Measurements from ENCODE around the gene OR2V2.

Gene OR2V2

DNA sequence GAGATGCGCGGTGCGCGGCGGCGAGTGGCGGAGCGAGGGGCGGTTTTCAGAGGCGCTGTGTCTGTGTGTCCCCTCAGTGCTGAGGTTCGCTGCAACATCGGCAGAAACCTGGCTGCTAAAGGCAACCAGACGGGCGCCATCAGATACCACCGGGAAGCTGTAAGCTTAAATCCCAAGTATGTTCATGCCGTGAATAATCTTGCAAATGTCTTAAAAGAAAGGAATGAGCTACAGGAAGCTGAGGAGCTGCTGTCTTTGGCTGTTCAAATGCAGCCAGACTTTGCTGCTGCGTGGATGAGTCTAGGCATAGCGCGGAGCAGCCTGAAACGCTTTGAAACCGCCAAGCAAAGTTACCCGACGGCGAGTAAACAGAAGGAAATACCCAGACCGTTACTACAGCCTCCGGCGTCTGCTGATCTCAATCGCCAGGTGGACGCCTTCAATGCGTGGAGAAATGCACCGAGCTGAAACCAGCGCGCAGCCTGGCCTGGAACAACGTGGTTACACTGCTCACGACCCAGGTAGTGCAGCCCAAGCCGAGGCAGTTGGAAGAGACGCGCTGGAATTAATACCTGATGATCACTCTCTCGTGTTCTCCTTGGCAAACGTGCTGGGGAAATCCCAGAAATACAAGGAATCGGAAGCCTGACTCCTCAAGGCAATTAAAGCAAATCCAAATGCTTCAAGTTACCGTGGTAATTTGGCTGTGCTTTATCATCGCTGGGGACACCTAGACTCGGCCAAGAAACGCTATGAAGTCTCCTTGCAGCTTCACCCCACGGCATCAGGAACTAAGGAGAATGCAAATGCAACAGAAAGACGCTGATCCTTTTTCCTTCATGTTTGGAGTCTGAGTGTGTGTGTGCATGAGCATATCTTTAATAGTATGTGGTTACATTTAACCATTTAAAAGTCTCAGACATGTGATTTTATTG lies 32.3 kb upstream of the OR2V2 start:
- peak overlapping the region; percentile 31 for H3K27ac ChIP-seq
- TF ChIP-seq, protein P1, sequence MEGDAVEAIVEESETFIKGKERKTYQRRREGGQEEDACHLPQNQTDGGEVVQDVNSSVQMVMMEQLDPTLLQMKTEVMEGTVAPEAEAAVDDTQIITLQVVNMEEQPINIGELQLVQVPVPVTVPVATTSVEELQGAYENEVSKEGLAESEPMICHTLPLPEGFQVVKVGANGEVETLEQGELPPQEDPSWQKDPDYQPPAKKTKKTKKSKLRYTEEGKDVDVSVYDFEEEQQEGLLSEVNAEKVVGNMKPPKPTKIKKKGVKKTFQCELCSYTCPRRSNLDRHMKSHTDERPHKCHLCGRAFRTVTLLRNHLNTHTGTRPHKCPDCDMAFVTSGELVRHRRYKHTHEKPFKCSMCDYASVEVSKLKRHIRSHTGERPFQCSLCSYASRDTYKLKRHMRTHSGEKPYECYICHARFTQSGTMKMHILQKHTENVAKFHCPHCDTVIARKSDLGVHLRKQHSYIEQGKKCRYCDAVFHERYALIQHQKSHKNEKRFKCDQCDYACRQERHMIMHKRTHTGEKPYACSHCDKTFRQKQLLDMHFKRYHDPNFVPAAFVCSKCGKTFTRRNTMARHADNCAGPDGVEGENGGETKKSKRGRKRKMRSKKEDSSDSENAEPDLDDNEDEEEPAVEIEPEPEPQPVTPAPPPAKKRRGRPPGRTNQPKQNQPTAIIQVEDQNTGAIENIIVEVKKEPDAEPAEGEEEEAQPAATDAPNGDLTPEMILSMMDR (conservative IDR thresholded peaks at IDR 0.05) = no peak; the same call in 1 of the 2 replicates

DNA sequence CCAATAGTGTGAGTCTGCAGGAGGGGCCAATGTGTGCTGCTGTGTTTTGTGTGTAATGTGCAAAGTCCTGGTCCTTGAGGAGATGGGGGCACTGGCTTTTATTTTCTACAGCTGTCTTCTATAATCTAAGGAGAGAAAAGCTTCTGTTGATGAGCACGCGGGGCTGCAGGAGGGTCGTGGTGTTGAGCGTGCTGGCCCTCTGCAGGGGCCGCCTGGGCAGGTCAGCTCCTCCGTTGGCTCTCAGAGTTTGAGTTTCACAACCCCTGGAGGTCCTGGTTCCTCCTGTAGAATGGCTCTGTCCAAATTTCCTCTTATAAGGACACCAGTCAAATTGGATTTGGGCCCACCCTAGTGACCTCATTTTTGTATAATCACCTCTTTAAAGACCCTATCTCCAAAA lies 29.0 kb upstream of the OR2V2 start:
- TF ChIP-seq, protein P1 (conservative IDR thresholded peaks at IDR 0.05) = no peak

DNA sequence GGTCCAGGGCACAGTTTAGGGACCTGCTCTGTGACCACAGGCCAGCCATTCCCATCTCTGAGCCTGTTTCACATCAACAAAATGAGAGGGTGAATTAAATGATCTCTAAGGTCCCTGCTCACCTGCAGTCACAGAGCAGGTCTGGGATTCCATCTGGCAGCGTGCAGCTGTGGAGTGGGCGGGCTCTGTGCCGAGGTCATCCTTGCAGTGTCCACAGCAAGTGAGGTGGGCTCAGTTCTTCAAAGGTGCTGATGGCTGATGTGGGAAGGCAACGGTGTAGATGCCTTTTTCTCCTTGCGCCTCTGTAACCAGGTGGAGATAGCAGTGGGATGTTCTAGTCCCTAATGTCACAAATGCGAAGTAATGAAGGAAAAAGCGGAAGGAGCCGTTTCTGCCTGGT lies 28.3 kb upstream of the OR2V2 start:
- H3K27ac ChIP-seq = no peak overlapping the region
- TF ChIP-seq, protein P1 (conservative IDR thresholded peaks at IDR 0.05) = no peak

More for the DNA sequence above, 29.0 kb upstream of the OR2V2 start:
- H3K27ac ChIP-seq = no peak overlapping the region

DNA sequence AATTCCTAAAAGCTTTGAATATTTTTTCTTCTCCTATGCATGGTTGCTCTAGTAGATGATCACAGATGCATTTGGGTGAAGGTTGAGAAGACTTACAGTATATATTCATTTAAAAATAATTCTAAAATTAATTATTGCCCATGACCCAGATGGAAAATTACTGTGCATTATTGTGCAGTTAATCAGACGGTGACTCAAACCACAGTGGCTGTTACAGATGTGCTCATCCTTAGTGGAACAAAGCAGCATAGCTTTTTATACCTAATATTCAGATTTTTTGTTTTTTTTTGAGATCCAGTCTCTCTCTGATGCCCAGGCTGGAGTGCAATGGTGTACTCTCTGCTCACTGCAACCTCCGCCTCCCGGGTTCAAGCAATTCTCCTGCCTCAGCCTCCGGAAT lies 27.1 kb upstream of the OR2V2 start:
- TF ChIP-seq, protein P1 (conservative IDR thresholded peaks at IDR 0.05) = no peak
- H3K27ac ChIP-seq = no peak overlapping the region

DNA sequence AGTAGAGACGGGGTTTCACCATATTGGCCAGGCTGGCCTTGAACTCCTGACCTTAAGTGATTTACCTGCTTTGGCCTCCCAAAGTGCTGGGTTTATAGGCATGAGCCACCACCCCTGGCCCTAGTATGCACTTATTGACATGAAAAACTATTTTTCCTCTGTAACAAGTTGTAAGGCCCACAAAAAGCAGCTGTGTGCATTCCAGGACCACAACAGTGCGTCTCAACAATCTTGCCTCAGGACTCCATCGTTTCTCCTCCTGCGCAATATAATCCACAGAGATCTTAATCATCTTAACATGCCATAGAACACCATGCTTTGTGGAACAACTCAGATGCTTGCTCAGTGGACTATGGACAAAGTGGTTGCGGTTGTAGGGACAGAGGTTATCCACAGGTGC lies 26.6 kb upstream of the OR2V2 start:
- H3K27ac ChIP-seq = no peak overlapping the region
- TF ChIP-seq, protein P1 (conservative IDR thresholded peaks at IDR 0.05) = no peak

DNA sequence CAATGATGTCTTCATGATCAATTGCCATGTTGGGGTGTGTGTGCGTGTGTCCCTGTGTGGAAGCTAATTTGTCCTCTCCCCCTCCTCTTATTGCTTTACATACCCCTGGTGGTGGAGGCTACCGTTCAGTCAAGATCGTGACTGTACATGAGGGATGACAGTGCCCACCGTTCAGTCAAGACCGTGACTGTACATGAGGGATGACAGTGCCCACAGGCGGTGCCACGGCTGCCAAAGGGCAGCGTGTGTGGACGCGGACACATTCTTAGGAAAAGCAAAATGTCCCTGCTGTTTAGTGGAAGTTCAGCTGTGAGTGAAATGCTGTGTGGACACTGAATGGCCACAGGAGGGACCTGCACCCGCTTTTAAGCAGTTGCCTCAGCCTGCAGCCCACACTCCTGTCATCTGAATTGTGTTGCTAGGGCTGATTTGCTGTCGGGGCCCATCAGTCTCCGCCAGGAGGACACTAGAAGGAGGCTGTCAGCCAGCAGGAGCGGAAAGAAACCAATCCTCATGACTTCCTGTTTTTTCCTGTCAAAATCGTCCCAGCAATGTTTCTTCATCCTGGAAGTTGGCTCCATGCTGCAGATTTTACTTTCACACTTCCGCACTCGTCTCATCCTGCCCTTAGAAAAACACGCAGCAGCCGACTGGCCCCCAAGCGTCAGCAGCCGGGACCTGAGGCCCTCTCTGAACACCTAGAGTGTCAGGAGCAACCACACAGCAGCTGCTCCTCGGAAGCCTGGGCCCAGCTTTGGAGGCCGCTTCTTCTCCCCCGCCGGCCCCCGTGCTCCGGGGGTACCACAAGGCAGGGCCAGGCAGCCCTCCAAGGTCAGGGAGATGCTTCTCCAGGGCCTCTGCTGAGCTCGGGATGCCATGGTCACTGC lies 25.5 kb upstream of the OR2V2 start:
- no peak overlapping the region for H3K27ac ChIP-seq
- TF ChIP-seq, protein P1 (conservative IDR thresholded peaks at IDR 0.05) = peak; percentile 59

DNA sequence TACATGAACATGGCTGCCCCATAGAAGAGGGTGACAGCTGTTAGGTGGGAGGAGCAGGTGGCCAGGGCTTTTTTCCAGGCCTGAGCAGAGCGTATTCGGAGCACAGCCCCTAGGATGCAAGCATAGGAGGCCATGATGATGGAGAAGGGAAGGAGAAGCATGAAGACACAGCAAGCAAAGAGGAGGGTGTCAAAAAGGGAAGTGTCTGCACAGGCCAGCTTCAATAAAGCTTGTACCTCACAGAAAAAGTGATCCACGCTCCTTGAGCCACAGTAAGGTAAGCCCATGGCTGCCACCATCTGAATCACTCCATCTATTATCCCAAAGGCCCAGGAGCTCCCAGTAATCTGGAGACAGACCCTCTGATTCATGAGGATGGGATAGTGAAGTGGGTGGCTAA lies 22.9 kb upstream of the OR2V2 start:
- TF ChIP-seq, protein P1 (conservative IDR thresholded peaks at IDR 0.05) = no peak

More for the DNA sequence above, 22.9 kb upstream of the OR2V2 start:
- no peak overlapping the region for H3K27ac ChIP-seq

Data from VCaP (cell line).